Adrenal gland (tissue), 12 donors: ENCODE data around the gene C1orf216. TPM values are rescaled to one million over a fixed set of nuclear protein-coding genes. Genes with fewer than 3 reads are reported as not detected.

Source experiments
- DNase-seq, 7 donors: peaks; one replicate each; pipeline ENCODE4 v3.0.0-alpha.2; 2019 to 2020
- H3K27ac ChIP-seq, 5 donors: fragments of 200-600 bp; sonication (generic) in 4 of 5; 1 replicate in 3 of 5; 2 replicates in 2 of 5; pipeline versions ENCODE4 v1.5.1 to v1.8.0; 2016 to 2020; ENCODE audit warnings: mild to moderate bottlenecking in 1 of 5
- H3K27me3 ChIP-seq: fragments of 200-600 bp; 2 replicates; pipeline ENCODE4 v1.8.0; 2021
- H3K36me3 ChIP-seq, 2 donors: fragments of 200-600 bp; replicated peaks in 1 of 2; 1 replicate in 1 of 2; 2 replicates in 1 of 2; pipeline versions ENCODE4 v1.5.1 to v1.8.0; 2018 to 2022
- H3K4me1 ChIP-seq, 2 donors: fragments of 200-600 bp; replicated peaks in 1 of 2; 1 replicate in 1 of 2; 2 replicates in 1 of 2; pipeline versions ENCODE4 v1.5.1 to v1.8.0; 2018 to 2021
- H3K4me3 ChIP-seq, 4 donors: fragments of 200-600 bp; sonication (generic) in 3 of 4; one replicate each; pipeline ENCODE4 v1.5.1; 2016 to 2018
- H3K9me3 ChIP-seq, 3 donors: fragments of 200-600 bp; sonication (generic) in 1 of 3; replicated peaks in 1 of 3; 1 replicate in 2 of 3; 2 replicates in 1 of 3; pipeline versions ENCODE4 v1.5.1 to v1.8.0; 2016 to 2021
- POLR2A ChIP-seq, 2 donors: fragments of 450-650 bp; IDR thresholded peaks; one replicate each; pipeline ENCODE4 v1.6.1; 2017; ENCODE audit warnings: antibody characterized with exemption in 2 of 2, mild to moderate bottlenecking in 2 of 2, moderate library complexity in 1 of 2
- WGBS, 4 donors: extraction: QIAGEN DNeasy Blood & Tissue Kit in 2 of 4; methylation state at CpG; one replicate each; pipeline versions ENCODE4 v1.1.5 to v1.1.7; 2013 to 2017; 5-methylcytosine and 5-hydroxymethylcytosine counted together
- intact Hi-C, 2 donors: fragments of 100-400 bp; cut with DNase I; formaldehyde crosslinking; loops; one replicate each; pipeline versions ENCODE4 v1.14.1 to v1.15.0; 2022 to 2023
- polyA plus RNA-seq, 3 donors: library from polyadenylated mRNA; stranded (reverse); fragments of 200-250 nt in 2 of 3; fragments of 350-450 nt in 1 of 3; fragmentation: Illumina TruSeq in 1 of 3; extraction: RNeasy Lipid Tissue Mini Kit (QIAGEN cat#74804) in 1 of 3; gene quantifications; one replicate each; pipeline ENCODE4 v1.2.3, GENCODE V29; 2013 to 2014
- total RNA-seq, 9 donors: library from RNA; depleted of rRNA in 4 of 9; stranded (reverse); fragments of >200 nt in 4 of 9; fragments of 120-200 nt in 1 of 9; fragmentation: NEBNext Ultra II Directional in 1 of 9; extraction: Animal tissue kit (Norgen Biotek cat#: 25700) in 1 of 9; gene quantifications; one replicate each; pipeline versions ENCODE4 v1.1.0 to v1.2.4, GENCODE V29; 2013 to 2023
- TF ChIP-seq, protein P1 (sequence below), 6 experiments: fragments of 450-650 bp in 4 of 6; fragments of 200-600 bp in 2 of 6; sonication (generic) in 1 of 6; IDR thresholded peaks; 1 replicate in 5 of 6; 2 replicates in 1 of 6; pipeline versions ENCODE4 v1.5.1 to v1.8.0; 2016 to 2021; ENCODE audit warnings: antibody characterized with exemption in 6 of 6, mild to moderate bottlenecking in 2 of 6, moderate library complexity in 1 of 6
- donor health status: healthy with polysubstance abuse.
- donor health status: Bipolar disorder and iron deficiency.
- donor health status: DM: yes; HTN: yes; CAD: no.
- donor health status: DM: no; HTN: no; CAD: no.
- donor health status: DM: no; HTN: no; CAD: no.
- donor health status: DM: yes; HTN: yes; CAD: no.

The C1orf216 gene
- total and polyA plus RNA-seq, 12 donors: 6.2 to 25.0 (median 13.9) TPM

DNA sequence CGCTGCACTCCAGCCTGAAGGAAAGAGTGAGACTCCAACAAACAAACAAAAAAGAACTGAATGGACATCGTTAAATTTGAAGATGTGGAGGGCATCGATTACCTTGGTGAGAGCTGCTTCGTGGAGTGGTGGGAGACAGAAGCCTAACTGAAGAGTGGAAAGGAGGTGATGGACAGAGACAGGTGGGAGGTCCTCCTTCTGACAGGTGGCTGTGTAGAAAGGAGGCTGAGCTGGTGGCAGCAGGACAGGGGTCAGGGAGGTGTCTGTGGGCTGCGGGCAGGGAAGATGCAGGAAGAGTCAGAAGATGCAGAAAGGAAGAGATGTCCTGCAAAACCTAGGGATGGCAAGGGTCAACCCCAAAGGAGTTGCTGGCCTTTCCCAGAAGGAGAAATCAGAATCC, 30.5 kb downstream of the C1orf216 start:
- TF ChIP-seq POLR2A (IDR thresholded peaks at IDR 0.05): no peak
- TF ChIP-seq, protein P1, sequence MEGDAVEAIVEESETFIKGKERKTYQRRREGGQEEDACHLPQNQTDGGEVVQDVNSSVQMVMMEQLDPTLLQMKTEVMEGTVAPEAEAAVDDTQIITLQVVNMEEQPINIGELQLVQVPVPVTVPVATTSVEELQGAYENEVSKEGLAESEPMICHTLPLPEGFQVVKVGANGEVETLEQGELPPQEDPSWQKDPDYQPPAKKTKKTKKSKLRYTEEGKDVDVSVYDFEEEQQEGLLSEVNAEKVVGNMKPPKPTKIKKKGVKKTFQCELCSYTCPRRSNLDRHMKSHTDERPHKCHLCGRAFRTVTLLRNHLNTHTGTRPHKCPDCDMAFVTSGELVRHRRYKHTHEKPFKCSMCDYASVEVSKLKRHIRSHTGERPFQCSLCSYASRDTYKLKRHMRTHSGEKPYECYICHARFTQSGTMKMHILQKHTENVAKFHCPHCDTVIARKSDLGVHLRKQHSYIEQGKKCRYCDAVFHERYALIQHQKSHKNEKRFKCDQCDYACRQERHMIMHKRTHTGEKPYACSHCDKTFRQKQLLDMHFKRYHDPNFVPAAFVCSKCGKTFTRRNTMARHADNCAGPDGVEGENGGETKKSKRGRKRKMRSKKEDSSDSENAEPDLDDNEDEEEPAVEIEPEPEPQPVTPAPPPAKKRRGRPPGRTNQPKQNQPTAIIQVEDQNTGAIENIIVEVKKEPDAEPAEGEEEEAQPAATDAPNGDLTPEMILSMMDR (IDR thresholded peaks at IDR 0.05): no peak
- H3K36me3 ChIP-seq: no peaks in the 10 kb centered on the region
- no peaks in the 10 kb centered on the region for H3K9me3 ChIP-seq
- H3K27ac ChIP-seq: no peak overlapping the region
- WGBS, 4 donors: 84 to 90% (median 86%) methylated on average over 5 of the region's 5 CpGs
- no peak overlapping the region for H3K4me3 ChIP-seq
- no peaks in the 10 kb centered on the region for H3K4me1 ChIP-seq
- H3K27me3 ChIP-seq: no peaks in the 10 kb centered on the region
- no peak for DNase-seq
- intact Hi-C loops: no loop called here

DNA sequence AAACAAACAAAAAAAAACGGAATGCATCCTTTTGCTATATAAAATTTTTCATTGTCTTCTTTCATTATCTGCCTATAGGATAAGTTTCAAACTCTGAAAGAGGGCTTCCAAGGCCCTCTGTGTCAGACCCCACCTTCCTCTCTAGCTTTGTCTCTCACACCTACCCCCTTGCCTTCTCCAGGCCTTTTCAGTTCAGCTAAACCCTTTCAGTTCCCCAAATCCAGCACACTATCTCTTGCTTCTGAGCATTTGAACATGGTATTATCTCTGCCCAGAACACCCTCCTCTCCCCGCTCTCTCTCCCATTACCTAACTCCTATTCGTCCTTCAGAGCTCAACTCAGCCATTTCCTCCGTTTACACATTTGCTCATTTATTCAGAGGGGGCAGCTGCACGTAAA, 35.7 kb downstream of the C1orf216 start:
- no peak for DNase-seq
- H3K36me3 ChIP-seq: no peaks in the 10 kb centered on the region
- intact Hi-C loops: no loop called here
- no peak overlapping the region for H3K27ac ChIP-seq
- 59 to 66% (median 62%) methylated on average over 5 of the region's 5 CpGs for WGBS, 4 donors
- H3K27me3 ChIP-seq: no peaks in the 10 kb centered on the region
- no peak overlapping the region for H3K4me3 ChIP-seq
- no peaks in the 10 kb centered on the region for H3K4me1 ChIP-seq
- H3K9me3 ChIP-seq: no peaks in the 10 kb centered on the region
- no peak for TF ChIP-seq POLR2A (IDR thresholded peaks at IDR 0.05)
- TF ChIP-seq, protein P1 (IDR thresholded peaks at IDR 0.05): no peak

DNA sequence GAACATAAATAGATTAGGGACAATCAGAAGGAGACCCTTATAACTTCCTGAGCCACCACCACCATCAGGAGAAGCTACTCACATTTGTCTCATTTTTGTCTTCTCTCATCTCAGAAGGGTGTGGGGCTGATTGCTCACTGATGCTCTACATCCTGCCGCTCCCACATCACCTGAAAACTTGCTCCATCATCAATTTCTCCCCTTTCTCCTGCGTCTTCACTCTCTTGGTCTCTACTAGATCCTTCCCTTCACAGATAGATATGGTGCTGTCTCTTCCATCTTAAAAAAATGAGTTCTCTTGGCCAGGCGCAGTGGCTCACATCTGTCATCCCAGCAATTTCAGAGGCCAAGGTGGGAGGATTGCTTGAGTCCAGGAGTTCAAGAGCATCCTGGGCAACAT, 38.4 kb downstream of the C1orf216 start:
- no peak for TF ChIP-seq POLR2A (IDR thresholded peaks at IDR 0.05)
- TF ChIP-seq, protein P1 (IDR thresholded peaks at IDR 0.05): no peak

DNA sequence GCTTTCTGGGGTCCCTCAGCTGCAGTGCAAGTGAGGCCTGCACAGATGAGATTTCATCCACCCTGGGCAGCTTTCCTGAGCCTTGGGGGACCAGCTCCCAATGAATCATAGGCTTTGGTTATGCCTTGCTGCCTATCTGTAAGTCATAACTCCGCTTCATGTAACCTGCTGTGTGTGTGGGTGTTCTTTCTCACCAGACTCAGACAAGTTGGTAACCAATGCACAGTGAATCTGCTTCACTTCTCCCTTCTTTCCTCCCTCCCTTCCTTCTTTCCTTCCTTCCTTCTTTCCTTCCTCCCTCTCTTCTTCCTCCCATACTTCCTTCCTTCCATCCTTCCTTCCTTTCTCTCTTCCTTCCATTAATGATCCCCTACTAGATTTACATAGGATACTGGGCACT, 42.9 kb downstream of the C1orf216 start:
- no peak overlapping the region for H3K4me3 ChIP-seq
- WGBS, 4 donors: 79 to 100% (median 83%) methylated on average over 1 of the region's 1 CpG

More for the DNA sequence above, 38.4 kb downstream of the C1orf216 start:
- H3K4me1 ChIP-seq: no peaks in the 10 kb centered on the region
- 88 to 92% (median 90%) methylated on average over 3 of the region's 3 CpGs for WGBS, 4 donors
- intact Hi-C loops: no loop called here
- no peak for DNase-seq
- no peak overlapping the region for H3K4me3 ChIP-seq
- no peaks in the 10 kb centered on the region for H3K9me3 ChIP-seq
- no peaks in the 10 kb centered on the region for H3K27me3 ChIP-seq
- no peaks in the 10 kb centered on the region for H3K36me3 ChIP-seq
- H3K27ac ChIP-seq: no peak overlapping the region

More for the DNA sequence above, 42.9 kb downstream of the C1orf216 start:
- H3K4me1 ChIP-seq: no peaks in the 10 kb centered on the region
- H3K27me3 ChIP-seq: no peaks in the 10 kb centered on the region
- intact Hi-C loops: no loop called here
- no peak for DNase-seq
- no peak for TF ChIP-seq POLR2A (IDR thresholded peaks at IDR 0.05)
- TF ChIP-seq, protein P1 (IDR thresholded peaks at IDR 0.05): no peak
- H3K9me3 ChIP-seq: no peaks in the 10 kb centered on the region
- H3K27ac ChIP-seq: no peak overlapping the region
- no peaks in the 10 kb centered on the region for H3K36me3 ChIP-seq
